Right renal pelvis (tissue), 4 donors: ENCODE data around the gene ITGA6. TPM values are rescaled to one million over a fixed set of nuclear protein-coding genes. Genes with fewer than 3 reads are reported as not detected.

Experiments used
- DNase-seq, 4 donors: peaks; one replicate each; pipeline ENCODE4 v3.0.0-alpha.2; 2013; ENCODE audit warnings: low read depth in 4 of 4, low spot score in 3 of 4, missing footprints in 1 of 4
- polyA plus RNA-seq, 4 donors: library from polyadenylated mRNA; unstranded; fragments of 120-200 nt; gene quantifications; one replicate each; pipeline ENCODE4 v1.2.1, GENCODE V29; 2013; ENCODE audit not compliant: insufficient read length in 4 of 4

The ITGA6 gene
- 100 to 1,000 TPM in 3 of 4 donors, 10 to 100 TPM in 1; 99.2 to 125 (median 114) TPM for polyA plus RNA-seq

GRCh38 chr2:172427256-172427989 lies at the start of gene ITGA6:
Gene ITGA6, plus strand, starts transcription at chr2:172427586.
- DNase-seq = peak in 1 of 4 donors; percentile 54

DNA sequence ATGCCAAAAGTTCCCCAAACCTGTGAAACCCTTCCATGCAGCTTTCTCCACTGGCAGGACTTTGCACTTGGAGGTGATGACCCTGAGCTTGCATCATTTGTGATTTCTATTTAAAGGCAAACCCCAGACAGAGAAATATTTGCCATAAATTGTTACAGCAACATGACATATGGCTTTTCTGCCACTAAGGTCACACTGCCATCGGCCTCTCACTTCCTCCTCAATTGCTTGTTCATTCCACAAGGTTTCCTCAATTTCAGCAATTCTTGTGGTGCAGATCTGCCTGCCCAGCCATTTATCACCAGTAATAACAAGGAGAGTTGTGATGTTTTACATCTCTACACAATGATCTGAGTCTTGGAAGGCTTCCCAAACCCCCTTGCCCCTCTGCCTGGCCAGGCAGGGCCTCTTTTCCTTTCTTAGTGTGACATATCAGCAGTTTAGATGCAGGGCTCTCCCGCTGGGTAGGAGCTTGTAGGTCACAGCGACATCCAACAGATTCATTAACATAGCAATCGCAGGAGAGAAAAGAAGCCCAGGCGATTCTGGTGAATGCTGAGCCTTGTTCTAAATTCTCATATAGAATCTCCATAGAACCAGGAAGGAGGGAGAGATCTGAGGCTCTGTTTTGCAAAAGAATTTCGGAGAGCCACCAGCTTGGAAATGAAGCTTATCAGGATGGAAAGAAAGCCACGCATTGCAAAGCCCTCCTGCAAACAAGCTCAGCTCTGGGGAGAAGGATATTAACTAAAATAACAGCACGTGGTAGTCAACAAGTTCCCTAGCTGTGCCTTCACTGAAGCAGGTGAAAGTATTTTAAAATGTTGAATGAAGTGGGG lies 46.7 kb upstream of the ITGA6 start:
- no peak for DNase-seq

DNA sequence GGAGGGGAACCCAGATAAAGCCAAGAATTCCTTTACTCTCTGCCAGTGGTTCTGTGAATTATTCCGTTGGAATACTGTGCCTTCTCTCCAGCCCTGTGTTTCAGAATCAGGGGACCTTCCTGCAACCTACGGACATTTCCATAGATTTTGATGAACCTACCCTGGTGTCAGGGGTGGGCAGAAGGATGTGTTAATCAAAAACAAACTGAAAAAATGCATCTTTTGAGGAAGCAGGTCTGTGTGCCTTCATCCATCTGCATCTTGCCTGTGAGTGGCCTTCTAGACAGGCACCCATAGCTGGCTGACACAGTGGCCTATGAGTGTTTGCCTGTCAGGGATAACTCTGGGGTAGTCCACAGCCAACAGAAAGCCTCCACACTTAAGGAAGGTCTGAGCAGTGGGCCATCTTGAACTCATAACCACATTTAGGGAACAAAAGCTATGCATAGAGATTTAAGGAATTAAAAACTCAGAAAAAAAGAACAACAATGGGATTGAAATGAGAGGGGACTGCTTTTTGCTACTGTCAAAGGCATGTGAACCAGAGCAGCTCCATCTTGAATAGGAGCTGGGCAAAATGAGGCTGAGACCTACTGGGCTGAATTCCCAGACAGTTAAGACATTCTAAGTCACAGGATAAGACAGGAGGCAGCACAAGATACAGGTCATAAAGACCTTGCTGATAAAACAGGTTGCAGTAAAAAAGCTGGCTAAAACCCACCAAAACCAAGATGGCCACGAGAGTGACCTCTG lies 45.9 kb upstream of the ITGA6 start:
- no peak for DNase-seq

DNA sequence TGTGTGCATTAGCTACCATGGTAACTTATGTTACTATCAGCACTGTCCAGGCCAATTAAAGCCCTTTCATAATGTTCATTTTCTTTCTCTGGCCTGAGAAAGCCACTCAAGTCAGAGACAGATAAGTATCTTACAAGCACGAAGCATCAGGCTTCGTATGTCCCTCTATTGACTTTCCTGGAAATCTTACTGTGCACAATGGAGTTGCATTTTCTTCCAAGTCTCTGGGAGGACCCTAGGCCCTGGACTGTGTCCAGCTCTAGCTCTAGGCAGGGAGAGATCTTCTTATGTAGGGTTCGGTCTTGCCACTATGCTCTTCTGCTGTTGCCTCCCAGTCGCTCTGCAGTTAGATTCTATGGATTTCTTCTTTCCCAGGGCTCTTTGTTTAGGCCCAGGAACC lies 40.0 kb upstream of the ITGA6 start:
- DNase-seq = no peak

DNA sequence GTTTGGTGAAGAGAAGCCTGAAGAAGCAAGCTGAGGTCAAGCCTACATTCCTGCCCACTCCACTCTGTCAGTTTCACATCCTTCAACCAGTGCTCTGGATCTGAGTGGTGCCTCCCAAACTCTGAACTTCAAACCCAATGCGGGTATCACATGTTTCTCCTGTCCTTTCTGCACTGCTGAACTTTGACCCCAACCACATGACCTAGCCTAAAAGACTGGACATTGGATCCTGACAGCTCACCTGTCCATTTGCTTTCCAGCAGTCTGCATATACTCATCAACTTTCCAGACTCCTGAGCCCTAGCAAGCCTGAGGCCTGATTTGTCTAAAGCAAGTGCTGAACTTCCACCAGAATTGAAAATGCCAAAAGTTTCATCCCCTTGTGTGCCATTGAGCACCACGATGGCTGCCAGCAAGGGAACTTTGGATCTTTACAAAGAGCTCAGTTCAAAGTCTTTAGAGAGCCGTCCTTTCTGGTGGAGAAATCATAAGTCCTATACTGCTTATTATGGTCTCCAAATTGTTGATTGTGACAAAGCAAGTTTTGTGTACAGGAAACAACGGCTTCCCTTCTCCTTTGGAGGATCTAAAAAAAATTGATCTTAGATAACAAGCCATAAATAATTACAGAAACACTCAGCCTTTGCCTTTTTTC lies 37.6 kb upstream of the ITGA6 start:
- DNase-seq = no peak

DNA sequence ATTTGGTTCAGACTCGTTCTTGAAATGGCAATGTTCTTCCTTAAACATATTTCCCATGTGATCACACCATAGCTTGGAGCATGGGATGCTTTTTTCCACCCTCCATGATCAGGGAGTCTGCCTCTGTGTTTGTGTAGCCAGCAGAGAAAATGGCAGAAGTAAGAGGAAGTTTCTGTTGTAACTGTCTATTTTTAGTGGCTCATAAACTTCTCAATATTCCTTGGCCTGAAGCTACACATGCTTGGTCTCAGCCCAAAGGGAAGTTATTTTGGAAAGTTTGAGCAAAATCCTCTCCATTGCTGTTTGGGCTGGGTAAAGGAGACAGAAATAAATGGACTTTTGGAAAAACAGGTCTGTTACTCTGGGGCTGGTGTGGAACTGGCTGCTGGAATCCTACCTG lies 33.4 kb upstream of the ITGA6 start:
- no peak for DNase-seq

DNA sequence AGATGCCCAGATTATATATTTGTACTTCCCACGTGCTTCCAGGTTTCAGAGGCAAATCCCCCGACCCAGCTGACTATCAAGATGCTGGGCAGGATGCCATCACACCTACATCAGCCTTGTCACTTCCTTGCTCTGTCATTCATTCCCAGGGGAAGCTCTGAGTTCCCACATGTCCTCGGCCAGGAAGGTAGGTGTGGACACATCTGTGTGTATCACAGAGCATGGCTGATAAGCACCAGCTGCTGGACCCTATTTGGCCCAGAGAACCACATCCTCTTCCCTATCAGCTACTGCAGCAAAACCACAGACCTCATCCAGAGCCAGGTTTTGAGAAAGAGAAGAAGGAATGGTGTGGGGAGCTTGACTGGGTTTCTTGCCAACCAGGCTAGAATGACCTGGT lies 31.9 kb upstream of the ITGA6 start:
- DNase-seq = no peak

- DNase-seq = no peak
Measured at GRCh38 chr2:172397148-172397834, 30.1 kb upstream of the ITGA6 start.

DNA sequence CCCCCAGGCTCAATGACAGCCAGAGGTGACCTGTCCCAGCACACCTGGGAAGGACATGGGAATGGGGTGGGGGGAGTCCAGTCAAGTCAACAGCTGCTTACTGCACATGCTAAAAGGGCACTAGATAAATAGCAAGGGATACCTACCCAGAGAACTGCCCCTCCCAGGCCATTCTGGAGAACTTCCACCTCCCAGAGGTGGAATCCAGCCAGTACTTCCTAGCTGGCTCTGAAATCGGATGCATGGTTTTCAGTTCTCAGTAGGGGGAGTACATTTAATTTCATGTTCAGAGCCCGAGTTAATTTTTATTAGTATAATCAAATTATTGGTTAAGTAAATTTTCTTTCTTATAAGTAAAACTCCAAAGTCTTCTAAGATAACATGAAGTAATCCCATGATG lies 28.9 kb upstream of the ITGA6 start:
- no peak for DNase-seq

DNA sequence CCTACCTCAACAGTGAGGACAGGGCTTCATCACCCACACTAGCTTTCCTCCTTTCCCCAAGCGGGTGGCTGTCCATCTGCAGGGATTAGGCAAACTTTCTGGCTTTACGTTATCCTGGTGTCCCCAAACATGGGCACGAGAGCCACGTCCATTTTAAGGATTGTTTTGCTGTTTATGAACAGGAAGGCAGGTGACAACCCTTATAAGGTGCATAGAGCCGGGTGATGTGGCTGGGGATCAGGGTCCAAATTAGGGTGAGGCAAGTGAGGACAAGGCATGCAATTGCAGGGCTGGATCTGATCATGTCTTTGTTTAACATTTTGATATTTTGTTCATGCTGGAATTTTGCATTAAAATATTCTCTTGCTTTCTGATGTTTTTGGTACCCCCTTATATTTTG lies 27.6 kb upstream of the ITGA6 start:
- DNase-seq = no peak

DNA sequence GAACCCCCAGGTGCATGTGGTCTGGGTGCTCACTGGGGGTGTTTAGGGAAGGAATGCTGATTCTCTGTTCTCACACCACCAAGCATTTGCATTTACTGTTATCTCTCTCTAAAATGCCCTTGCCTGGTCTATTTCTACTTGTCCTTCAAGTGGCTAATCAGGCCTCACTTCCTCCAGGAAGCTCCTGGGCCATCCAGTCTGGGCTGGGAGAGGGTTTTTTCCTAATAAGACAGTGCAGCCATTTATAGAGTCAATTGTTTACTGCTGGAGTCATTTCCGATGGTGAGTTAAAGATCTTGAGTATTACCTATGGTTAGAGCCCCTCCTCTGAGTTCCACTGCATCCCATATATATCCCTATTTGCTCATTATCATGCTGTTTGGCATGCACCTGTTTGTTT lies 25.2 kb upstream of the ITGA6 start:
- DNase-seq = no peak

- no peak for DNase-seq
Measured at GRCh38 chr2:172403402-172403801, 24.0 kb upstream of the ITGA6 start.

- DNase-seq = no peak
Measured at GRCh38 chr2:172403881-172404468, 23.4 kb upstream of the ITGA6 start.

- no peak for DNase-seq
Measured at GRCh38 chr2:172404824-172405223, 22.6 kb upstream of the ITGA6 start.

DNA sequence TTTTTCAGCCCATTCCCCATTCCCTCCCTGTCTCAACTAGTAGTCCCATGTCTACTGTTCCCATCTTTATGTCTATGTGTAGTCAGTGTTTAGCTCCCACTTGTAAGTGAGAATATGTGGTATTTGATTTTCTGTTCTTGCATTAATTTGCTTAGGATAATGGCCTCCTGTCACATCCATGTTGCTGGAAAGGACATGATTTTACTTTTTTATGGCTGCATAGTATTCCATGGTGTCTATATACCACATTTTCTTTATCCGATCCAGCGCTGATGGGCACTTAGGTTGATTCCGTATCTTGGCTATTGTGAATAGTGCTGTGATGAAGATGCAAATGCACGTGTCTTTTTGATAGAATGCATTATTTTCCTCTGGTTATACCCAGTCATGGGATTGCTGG lies 21.7 kb upstream of the ITGA6 start:
- no peak for DNase-seq

DNA sequence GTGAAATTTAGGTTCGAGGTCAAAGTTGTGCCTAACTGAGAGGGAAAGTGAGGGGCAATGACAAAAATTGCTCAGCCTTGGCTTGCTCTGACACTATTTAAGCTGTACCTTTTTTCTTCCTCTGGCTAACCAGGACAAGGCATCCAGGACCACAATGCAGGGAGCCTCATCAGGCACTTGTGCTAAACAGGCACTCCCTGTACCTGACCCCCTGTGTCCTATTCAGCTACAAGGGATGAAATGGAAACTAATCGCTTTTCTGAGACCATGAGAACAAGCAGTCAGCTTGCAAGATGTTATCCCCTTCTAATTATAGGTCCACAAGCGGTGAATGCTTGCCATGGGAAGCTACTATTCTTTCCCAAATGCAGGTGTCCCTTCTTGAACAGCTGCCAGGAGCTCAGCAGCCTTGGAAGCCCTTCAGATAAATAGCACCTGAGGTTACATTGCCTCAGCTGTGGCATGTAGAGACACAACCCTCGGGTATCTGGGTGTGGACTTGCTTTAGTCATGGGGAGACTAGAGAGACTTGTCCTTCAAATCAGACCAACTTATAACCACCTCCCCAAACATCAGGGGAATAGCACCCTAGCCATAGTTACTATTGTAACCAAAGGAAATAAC lies 19.1 kb upstream of the ITGA6 start:
- no peak for DNase-seq

DNA sequence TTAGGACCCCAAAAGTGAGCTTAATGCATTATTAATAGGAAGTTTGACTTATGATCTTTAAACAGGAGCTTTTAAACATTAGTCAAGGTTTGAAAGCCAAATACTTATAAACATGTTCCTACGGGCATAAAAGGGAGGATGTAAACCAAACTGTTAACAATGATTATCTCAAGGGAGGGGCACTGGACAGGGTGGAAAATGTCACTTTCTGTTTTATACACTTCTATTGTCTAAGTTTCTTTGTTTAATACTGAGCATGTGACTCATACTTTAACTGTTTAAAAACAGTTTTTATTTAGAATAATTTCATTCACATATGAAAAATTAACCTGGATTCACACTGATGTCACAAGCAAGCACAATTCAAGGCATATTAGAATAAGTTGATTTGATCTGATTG lies 18.3 kb upstream of the ITGA6 start:
- DNase-seq = no peak

DNA sequence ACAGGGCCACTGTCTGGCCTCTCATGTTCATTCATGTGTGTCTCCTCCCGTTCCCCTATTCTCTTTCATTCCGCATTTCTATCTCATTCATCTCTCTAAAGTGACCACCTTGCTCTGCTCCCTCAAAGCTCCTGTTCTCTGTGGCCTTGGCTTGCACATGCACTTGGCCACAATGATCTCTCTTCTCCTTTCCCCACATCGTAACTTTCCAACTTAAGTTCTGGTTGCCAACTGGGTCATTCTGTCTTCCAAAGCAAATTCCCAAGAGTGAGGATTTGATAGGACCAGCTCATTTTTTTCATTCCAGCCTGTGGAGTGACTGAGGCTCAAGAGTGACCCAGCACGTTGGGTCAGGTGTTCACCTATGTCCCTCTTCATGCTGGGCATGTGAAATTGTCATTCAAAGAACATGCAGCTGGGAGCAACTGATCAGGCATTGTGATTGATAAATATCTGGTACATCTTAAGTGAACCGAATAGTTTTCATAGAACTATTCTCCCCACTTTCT lies 14.3 kb upstream of the ITGA6 start:
- no peak for DNase-seq
